Fibroblast of villous mesenchyme (primary cell): Measurements from ENCODE around the gene SORL1. TPM values are rescaled to one million over a fixed set of nuclear protein-coding genes. Genes with fewer than 3 reads are reported as not detected.

Experiments
- DNase-seq: peaks from one replicate; pipeline ENCODE4 v3.0.0-alpha.2; 2010; ENCODE audit warnings: low read depth
- H3K4me3 ChIP-seq: 2 replicates; pipeline ENCODE4 v1.5.1; 2011; ENCODE audit warnings: low read depth, mild to moderate bottlenecking, low read length
- CTCF ChIP-seq: IDR thresholded peaks from 2 replicates; pipeline ENCODE4 v1.5.1; 2012; ENCODE audit warnings: low read depth, mild to moderate bottlenecking, low read length; ENCODE audit not compliant: insufficient read depth
- total RNA-seq: library from RNA; depleted of rRNA; stranded (reverse); fragments of >200 nt; gene quantifications from 2 replicates; pipeline ENCODE4 v1.2.3, GENCODE V29; 2012

Gene SORL1
- total RNA-seq, 1 donor = 0.43 TPM

DNA sequence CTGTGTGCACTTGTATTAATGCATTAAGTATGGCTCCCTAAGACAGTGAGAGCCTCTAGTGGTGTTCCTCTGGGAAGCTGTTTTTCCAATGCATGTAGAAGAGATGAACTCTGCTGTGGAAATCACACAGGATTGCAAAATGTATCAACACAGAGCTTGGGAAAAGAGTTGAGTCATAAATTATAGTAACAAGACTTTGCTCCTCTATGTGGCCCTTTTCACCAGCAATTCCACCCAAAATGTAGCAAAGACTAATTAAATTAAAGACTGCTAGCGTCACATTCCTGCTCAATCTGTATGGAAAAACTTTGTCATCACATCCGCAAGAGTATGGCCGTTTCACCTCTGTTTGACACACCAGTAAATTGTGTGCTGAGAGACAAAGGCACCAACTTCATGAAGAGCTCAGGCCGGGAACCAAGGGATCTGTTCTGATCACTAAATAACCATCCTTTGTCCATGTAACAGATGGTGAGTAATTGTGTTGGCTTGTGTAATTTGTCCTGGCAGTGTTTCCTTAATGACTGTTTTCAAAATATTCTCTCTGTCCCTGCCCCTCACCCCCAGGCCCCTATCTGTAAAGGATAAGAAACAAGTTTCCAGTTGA, 209.9 kb downstream of the SORL1 start:
- H3K4me3 ChIP-seq = no peak overlapping the region
- DNase-seq = peak; percentile 91
- TF ChIP-seq CTCF = peak; percentile 18

- H3K4me3 ChIP-seq = no peak overlapping the region
- no peak for DNase-seq
- no peak for TF ChIP-seq CTCF
Observed at GRCh38 chr11:121664144-121664543, 212.0 kb downstream of the SORL1 start.

- DNase-seq = no peak
- H3K4me3 ChIP-seq = no peak overlapping the region
- no peak for TF ChIP-seq CTCF
Observed at GRCh38 chr11:121665206-121665838, 213.2 kb downstream of the SORL1 start.

GRCh38 chr11:121667836-121668235, 215.7 kb downstream of the SORL1 start:
- TF ChIP-seq CTCF = no peak
- H3K4me3 ChIP-seq = no peak overlapping the region
- DNase-seq = no peak

DNA sequence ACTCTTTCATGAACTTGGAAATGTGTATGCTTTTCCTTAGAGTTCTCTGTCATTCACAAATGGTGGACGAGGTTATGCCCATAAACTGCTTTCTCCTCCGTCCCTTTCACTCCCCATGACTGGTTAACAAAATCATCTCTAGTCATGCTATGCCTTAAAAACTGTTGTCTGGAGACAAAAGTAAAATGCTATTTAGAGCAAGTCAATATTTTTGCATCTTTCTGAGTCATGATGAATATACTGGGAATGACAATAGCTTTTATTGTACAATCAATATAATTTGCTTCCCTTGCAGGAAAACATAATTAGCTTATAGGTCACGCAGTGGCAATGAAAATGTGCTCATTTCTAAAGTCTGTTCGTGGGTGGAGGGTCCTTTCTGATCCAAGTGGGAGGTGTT, 217.3 kb downstream of the SORL1 start:
- TF ChIP-seq CTCF = no peak
- DNase-seq = no peak
- no peak overlapping the region for H3K4me3 ChIP-seq

DNA sequence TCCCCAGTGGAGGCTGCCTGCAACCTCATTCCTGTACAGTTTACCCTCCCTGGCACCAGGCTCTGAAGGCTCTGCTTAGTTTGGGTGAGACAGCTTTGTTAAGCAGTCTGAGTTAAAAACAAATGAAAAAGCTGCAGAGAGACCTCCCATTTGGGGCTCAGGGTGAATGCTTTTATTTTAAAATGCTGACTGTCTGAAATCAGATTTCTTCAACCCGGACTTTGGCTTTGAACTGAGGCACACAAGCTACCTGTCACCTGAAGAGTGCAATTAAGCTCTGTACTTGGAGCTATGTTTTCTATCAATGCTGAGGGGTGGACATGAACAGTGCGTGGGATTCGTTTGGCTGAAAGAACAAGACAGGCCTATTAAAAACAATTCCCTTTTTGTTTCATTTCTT, 218.2 kb downstream of the SORL1 start:
- no peak for DNase-seq
- TF ChIP-seq CTCF = no peak

More for the DNA sequence above, 218.2 kb downstream of the SORL1 start:
- no peak overlapping the region for H3K4me3 ChIP-seq
